ENCODE measurements around the gene SUPT20HL2. TPM values are rescaled to one million over a fixed set of nuclear protein-coding genes. Genes with fewer than 3 reads are reported as not detected.

SUPT20HL2 gene
- total RNA-seq, 1 experiment from 2014 or later = not detected

DNA sequence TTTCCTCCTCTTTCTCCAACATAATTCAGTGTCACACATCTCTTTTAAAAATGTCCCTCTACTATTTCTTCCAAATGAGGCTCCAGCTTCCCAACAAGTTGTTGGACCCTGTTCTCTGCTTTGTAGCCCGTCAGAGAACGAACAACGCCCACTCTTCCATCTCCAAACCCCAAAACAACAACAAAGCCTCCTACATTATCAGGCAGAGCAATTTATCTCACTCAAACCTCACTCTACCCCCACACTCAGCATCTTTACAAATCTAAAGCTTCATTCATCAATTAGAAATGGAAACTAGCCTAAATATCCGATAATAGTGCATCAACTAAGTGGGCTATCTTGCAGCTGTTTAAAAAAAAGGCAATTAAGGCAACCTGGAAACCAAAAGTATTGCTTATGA is 20.5 kb downstream of the SUPT20HL2 start:
- TF ChIP-seq EZH2 (IDR thresholded peaks at IDR 0.05; ENCODE audit: low read depth) = no peak
- TF ChIP-seq, protein P1, sequence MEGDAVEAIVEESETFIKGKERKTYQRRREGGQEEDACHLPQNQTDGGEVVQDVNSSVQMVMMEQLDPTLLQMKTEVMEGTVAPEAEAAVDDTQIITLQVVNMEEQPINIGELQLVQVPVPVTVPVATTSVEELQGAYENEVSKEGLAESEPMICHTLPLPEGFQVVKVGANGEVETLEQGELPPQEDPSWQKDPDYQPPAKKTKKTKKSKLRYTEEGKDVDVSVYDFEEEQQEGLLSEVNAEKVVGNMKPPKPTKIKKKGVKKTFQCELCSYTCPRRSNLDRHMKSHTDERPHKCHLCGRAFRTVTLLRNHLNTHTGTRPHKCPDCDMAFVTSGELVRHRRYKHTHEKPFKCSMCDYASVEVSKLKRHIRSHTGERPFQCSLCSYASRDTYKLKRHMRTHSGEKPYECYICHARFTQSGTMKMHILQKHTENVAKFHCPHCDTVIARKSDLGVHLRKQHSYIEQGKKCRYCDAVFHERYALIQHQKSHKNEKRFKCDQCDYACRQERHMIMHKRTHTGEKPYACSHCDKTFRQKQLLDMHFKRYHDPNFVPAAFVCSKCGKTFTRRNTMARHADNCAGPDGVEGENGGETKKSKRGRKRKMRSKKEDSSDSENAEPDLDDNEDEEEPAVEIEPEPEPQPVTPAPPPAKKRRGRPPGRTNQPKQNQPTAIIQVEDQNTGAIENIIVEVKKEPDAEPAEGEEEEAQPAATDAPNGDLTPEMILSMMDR (conservative IDR thresholded peaks at IDR 0.05) = no peak
- Histone ChIP-seq H3K4me3 (no peak overlapping the region), H3K4me1 (replicated peaks; ENCODE audit: insufficient read depth) (no peaks in the 10 kb centered on the region), H3K79me2 (ENCODE audit: low read depth) (no peaks in the 10 kb centered on the region), H3K27me3 (ENCODE audit: insufficient read depth, low read depth) (no peaks in the 10 kb centered on the region), H2AFZ (no peak overlapping the region), H3K27ac (no peak overlapping the region), H4K20me1 (ENCODE audit: insufficient read depth) (no peaks in the 10 kb centered on the region), H3K9me3 (ENCODE audit: insufficient read depth, low read depth) (no peaks in the 10 kb centered on the region), H3K9me2 (ENCODE audit: insufficient read depth) (no peaks in the 10 kb centered on the region), H3K36me3 (ENCODE audit: low read depth) (no peaks in the 10 kb centered on the region), H3F3A (ENCODE audit: insufficient read depth, low read depth) (no peaks in the 10 kb centered on the region), H3K4me2 (no peak overlapping the region)
- ChIA-PET CTCF (interaction anchor here (0.6 kb wide), 2 partner anchors 31 to 78 kb away, joined by 3 read pairs; no protein-coding TSS in a partner anchor), POLR2A (ENCODE audit: unreplicated experiment) (no interaction called here)
- BruUV-seq (replicated peaks) = no TSS peak
- intact Hi-C loops (cut with micrococcal nuclease; ENCODE audit: unreplicated experiment) = no loop called here
- DNase-seq = no peak

DNA sequence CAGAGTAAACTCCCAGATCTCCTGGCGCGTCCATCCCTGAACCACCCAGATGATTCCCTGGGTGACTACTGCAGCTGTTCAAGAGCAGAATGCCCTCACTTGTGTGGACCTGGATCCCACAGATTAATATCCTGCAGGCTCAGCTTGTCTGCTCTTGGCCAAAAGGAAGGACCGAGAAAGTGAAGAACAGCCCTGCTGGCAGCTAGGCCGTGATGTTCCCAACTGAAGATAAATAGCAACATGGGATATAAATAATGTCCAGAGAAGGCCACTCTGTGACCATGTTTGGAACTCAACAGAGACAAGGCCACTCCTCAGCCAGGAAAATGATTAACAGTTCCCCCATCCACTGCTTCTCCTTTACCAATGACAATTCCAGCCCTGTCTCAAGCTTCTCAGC is 21.5 kb downstream of the SUPT20HL2 start:
- H3K4me2 ChIP-seq = no peak overlapping the region

DNA sequence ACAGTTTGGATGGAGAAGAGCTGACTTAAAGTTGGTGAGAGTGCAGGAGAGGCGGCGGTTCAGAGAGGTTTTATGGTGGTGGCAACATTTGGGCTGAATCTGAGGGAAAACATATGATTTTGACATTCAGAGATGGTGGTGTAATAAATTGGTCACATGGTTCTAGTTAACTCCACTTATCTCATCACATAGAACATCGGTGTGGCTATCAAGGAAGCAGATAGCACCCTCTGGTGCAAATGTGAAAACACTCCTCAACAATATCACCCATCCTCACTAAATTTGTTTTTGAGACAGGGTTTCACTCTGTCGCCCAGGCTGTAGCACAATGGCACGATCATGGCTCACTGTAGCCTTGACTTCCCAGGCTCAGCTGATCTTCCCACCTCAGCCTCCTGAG is 28.8 kb downstream of the SUPT20HL2 start:
- no peaks in the 10 kb centered on the region for H3K9me2 ChIP-seq (ENCODE audit: insufficient read depth)
- ChIA-PET POLR2A (ENCODE audit: unreplicated experiment) (no interaction called here), CTCF (no interaction called here)
- intact Hi-C loops (cut with micrococcal nuclease; ENCODE audit: unreplicated experiment) = no loop called here
- H3K27me3 ChIP-seq (ENCODE audit: insufficient read depth, low read depth) = no peaks in the 10 kb centered on the region
- no peaks in the 10 kb centered on the region for H3K9me3 ChIP-seq (ENCODE audit: insufficient read depth, low read depth)
- H3K4me1 ChIP-seq (replicated peaks; ENCODE audit: insufficient read depth) = no peaks in the 10 kb centered on the region
- no peak for TF ChIP-seq EZH2 (IDR thresholded peaks at IDR 0.05; ENCODE audit: low read depth)
- TF ChIP-seq, protein P1 (conservative IDR thresholded peaks at IDR 0.05) = no peak
- no peak overlapping the region for H2AFZ ChIP-seq
- H3K4me2 ChIP-seq = no peak overlapping the region
- no peak for DNase-seq
- H3K79me2 ChIP-seq (ENCODE audit: low read depth) = no peaks in the 10 kb centered on the region
- no peaks in the 10 kb centered on the region for H3K36me3 ChIP-seq (ENCODE audit: low read depth)
- no peak overlapping the region for H3K4me3 ChIP-seq
- BruUV-seq (replicated peaks) = no TSS peak
- no peaks in the 10 kb centered on the region for H4K20me1 ChIP-seq (ENCODE audit: insufficient read depth)
- H3K27ac ChIP-seq = no peak overlapping the region
- H3F3A ChIP-seq (ENCODE audit: insufficient read depth, low read depth) = no peaks in the 10 kb centered on the region

More for the DNA sequence above, 21.5 kb downstream of the SUPT20HL2 start:
- no peaks in the 10 kb centered on the region for H3F3A ChIP-seq (ENCODE audit: insufficient read depth, low read depth)
- intact Hi-C loops (cut with micrococcal nuclease; ENCODE audit: unreplicated experiment) = no loop called here
- H3K4me1 ChIP-seq (replicated peaks; ENCODE audit: insufficient read depth) = no peaks in the 10 kb centered on the region
- BruUV-seq (replicated peaks) = no TSS peak
- no peak for TF ChIP-seq EZH2 (IDR thresholded peaks at IDR 0.05; ENCODE audit: low read depth)
- TF ChIP-seq, protein P1 (conservative IDR thresholded peaks at IDR 0.05) = no peak
- DNase-seq = no peak
- POLR2A ChIA-PET (ENCODE audit: unreplicated experiment) = no interaction called here
- no peaks in the 10 kb centered on the region for H3K79me2 ChIP-seq (ENCODE audit: low read depth)
- H3K4me3 ChIP-seq = no peak overlapping the region
- H3K27ac ChIP-seq = no peak overlapping the region
- H3K36me3 ChIP-seq (ENCODE audit: low read depth) = no peaks in the 10 kb centered on the region
- CTCF ChIA-PET = no interaction called here
- H3K9me2 ChIP-seq (ENCODE audit: insufficient read depth) = no peaks in the 10 kb centered on the region
- no peaks in the 10 kb centered on the region for H3K9me3 ChIP-seq (ENCODE audit: insufficient read depth, low read depth)
- H3K27me3 ChIP-seq (ENCODE audit: insufficient read depth, low read depth) = no peaks in the 10 kb centered on the region
- H4K20me1 ChIP-seq (ENCODE audit: insufficient read depth) = no peaks in the 10 kb centered on the region
- H2AFZ ChIP-seq = no peak overlapping the region

Data from PC-9 (cell line).